Glutamatergic neuron (in vitro differentiated cells): ENCODE measurements around the gene NSL1. TPM values are rescaled to one million over a fixed set of nuclear protein-coding genes. Genes with fewer than 3 reads are reported as not detected.

ENCODE experiments used
- DNase-seq: peaks from one replicate; pipeline ENCODE4 v3.0.0; 2022
- H3K27ac Mint-ChIP-seq: one replicate; pipeline ENCODE4 v1.8.0; 2020; ENCODE audit warnings: mild to moderate bottlenecking, mixed read lengths, inconsistent platforms; ENCODE audit not compliant: unreplicated experiment
- H3K27me3 Mint-ChIP-seq: one replicate; pipeline ENCODE4 v1.8.0; 2020; ENCODE audit warnings: mild to moderate bottlenecking, moderate library complexity, mixed read lengths, inconsistent platforms; ENCODE audit not compliant: unreplicated experiment
- H3K36me3 Mint-ChIP-seq: one replicate; pipeline ENCODE4 v1.8.0; 2020; ENCODE audit warnings: mild to moderate bottlenecking, mixed read lengths, inconsistent platforms; ENCODE audit not compliant: unreplicated experiment
- H3K4me1 Mint-ChIP-seq: one replicate; pipeline ENCODE4 v1.8.0; 2020; ENCODE audit warnings: mild to moderate bottlenecking, low read depth, mixed read lengths, inconsistent platforms; ENCODE audit not compliant: unreplicated experiment
- H3K4me3 Mint-ChIP-seq: one replicate; pipeline ENCODE4 v1.8.0; 2020; ENCODE audit warnings: mild to moderate bottlenecking, mixed read lengths, inconsistent platforms; ENCODE audit not compliant: unreplicated experiment
- H3K9me3 Mint-ChIP-seq: one replicate; pipeline ENCODE4 v1.8.0; 2020; ENCODE audit warnings: mild to moderate bottlenecking, moderate library complexity, mixed read lengths, inconsistent platforms; ENCODE audit not compliant: unreplicated experiment
- CTCF ChIP-seq: fragments of 200-600 bp; sonication (generic); IDR thresholded peaks from one replicate; pipeline ENCODE4 v1.5.0; 2021; ENCODE audit not compliant: partially characterized antibody, unreplicated experiment
- total RNA-seq: library from RNA; stranded (reverse); fragmentation: NEBNext Ultra II Directional; extraction: Animal tissue kit (Norgen Biotek cat#: 25700); gene quantifications from one replicate; pipeline ENCODE4 v1.2.1, GENCODE V29; 2021; ENCODE audit not compliant: unreplicated experiment

NSL1 gene
- total RNA-seq, 1 donor from 2014 or later: 35.0 TPM

- H3K9me3 Mint-ChIP-seq: peaks cover 19% of the 10 kb centered on the region
- H3K27me3 Mint-ChIP-seq: peaks cover 6% of the 10 kb centered on the region
- H3K4me3 Mint-ChIP-seq: no peak overlapping the region
- no peaks in the 10 kb centered on the region for H3K4me1 Mint-ChIP-seq
- TF ChIP-seq CTCF: no peak
- no peak overlapping the region for H3K27ac Mint-ChIP-seq
- no peak for DNase-seq
- H3K36me3 Mint-ChIP-seq: peaks cover 24% of the 10 kb centered on the region
Observed at GRCh38 chr1:212722270-212722957, 69.2 kb downstream of the NSL1 start.

GRCh38 chr1:212721388-212722247 lies 70.0 kb downstream of the NSL1 start:
- Mint-ChIP-seq H3K27ac (no peak overlapping the region), H3K27me3 (peaks cover 2% of the 10 kb centered on the region), H3K4me3 (no peak overlapping the region)

GRCh38 chr1:212719633-212720032 lies 71.9 kb downstream of the NSL1 start:
- no peak overlapping the region for H3K4me3 Mint-ChIP-seq
- TF ChIP-seq CTCF: no peak
- no peak overlapping the region for H3K27ac Mint-ChIP-seq

More at GRCh38 chr1:212721388-212722247, 70.0 kb downstream of the NSL1 start:
- peaks cover 19% of the 10 kb centered on the region for H3K9me3 Mint-ChIP-seq
- DNase-seq: no peak
- TF ChIP-seq CTCF: no peak
- peaks cover 22% of the 10 kb centered on the region for H3K36me3 Mint-ChIP-seq
- no peaks in the 10 kb centered on the region for H3K4me1 Mint-ChIP-seq

GRCh38 chr1:212718499-212718898 lies 73.1 kb downstream of the NSL1 start:
- H3K4me1 Mint-ChIP-seq: no peaks in the 10 kb centered on the region
- H3K4me3 Mint-ChIP-seq: no peak overlapping the region
- H3K27me3 Mint-ChIP-seq: no peaks in the 10 kb centered on the region
- peaks cover 3% of the 10 kb centered on the region for H3K36me3 Mint-ChIP-seq
- no peak for DNase-seq
- H3K9me3 Mint-ChIP-seq: peaks cover 5% of the 10 kb centered on the region
- no peak for TF ChIP-seq CTCF
- no peak overlapping the region for H3K27ac Mint-ChIP-seq

More at GRCh38 chr1:212719633-212720032, 71.9 kb downstream of the NSL1 start:
- no peak for DNase-seq
- Mint-ChIP-seq H3K4me1 (no peaks in the 10 kb centered on the region), H3K9me3 (peaks cover 10% of the 10 kb centered on the region), H3K36me3 (peaks cover 8% of the 10 kb centered on the region), H3K27me3 (no peaks in the 10 kb centered on the region)

- Mint-ChIP-seq H3K4me3 (no peak overlapping the region), H3K9me3 (no peaks in the 10 kb centered on the region), H3K27ac (no peak overlapping the region), H3K36me3 (no peaks in the 10 kb centered on the region), H3K27me3 (no peaks in the 10 kb centered on the region), H3K4me1 (no peaks in the 10 kb centered on the region)
- no peak for DNase-seq
- TF ChIP-seq CTCF: no peak
Observed at GRCh38 chr1:212716161-212716560, 75.4 kb downstream of the NSL1 start.
